HepG2 (cell line): ENCODE measurements around the gene GRM5. TPM values are rescaled to one million over a fixed set of nuclear protein-coding genes. Genes with fewer than 3 reads are reported as not detected.

Experiments used
- ATAC-seq: fragments of 200-7000 bp; cut with Tn5 transposase; 3 replicates; pipeline ENCODE4 v1.9.1; 2020; ENCODE audit warnings: mild to moderate bottlenecking, moderate library complexity
- BruUV-seq: library from RNA; stranded (reverse); fragments of 400-500 nt; replicated peaks from 2 replicates; lab custom pipeline; 2021; lab: Mats Ljungman, UMichigan
- CTCF ChIA-PET: fragments of 300-600 bp; formaldehyde crosslinking; extraction: SDS; loops from one replicate; lab custom pipeline; 2021; ENCODE audit warnings: low total read pairs, inconsistent platforms, low intra/inter-chr PET ratio; lab: Yijun Ruan, JAX
- POLR2A ChIA-PET: fragments of 350-600 bp; sonication (Branson Sonifier 250); formaldehyde crosslinking; loops from one replicate; lab custom pipeline; 2020; ENCODE audit warnings: antibody characterized with exemption, inconsistent platforms; lab: Yijun Ruan, JAX
- DNase-seq: peaks from one replicate; pipeline ENCODE4 v3.0.0-alpha.2; 2015; ENCODE audit warnings: low spot score
- FAIRE-seq: peaks from 3 replicates; lab custom pipeline; 2011; peaks lifted over from hg19 to GRCh38; lab: Jason Lieb, UNC
- H2AFZ ChIP-seq: one replicate; pipeline ENCODE4 v1.6.1; 2011; ENCODE audit warnings: low read length, inconsistent platforms
- H3K27ac ChIP-seq: fragments of 300-600 bp; 3 replicates; pipeline ENCODE4 v1.8.0; 2011; ENCODE audit warnings: mixed run types, mild to moderate bottlenecking, mixed read lengths, low read length, inconsistent platforms; ENCODE audit not compliant: insufficient read depth; ENCODE audit errors: extremely low read length
- H3K27me3 ChIP-seq, 2 experiments: fragments of 200-600 bp in 1 of 2; 2 replicates in 1 of 2; 3 replicates in 1 of 2; pipeline versions ENCODE4 v1.6.0 to v1.8.0; 2011; ENCODE audit warnings: low read length in 2 of 2, mild to moderate bottlenecking in 2 of 2, moderate library complexity in 2 of 2, inconsistent platforms in 1 of 2; ENCODE audit not compliant: insufficient read depth in 2 of 2, control insufficient read depth in 1 of 2
- H3K36me3 ChIP-seq, 2 experiments: fragments of 200-600 bp in 1 of 2; replicated peaks in 1 of 2; 2 replicates in 1 of 2; 3 replicates in 1 of 2; pipeline versions ENCODE4 v1.5.1 to v1.8.0; 2011; ENCODE audit warnings: low read length in 2 of 2, inconsistent platforms in 1 of 2; ENCODE audit not compliant: insufficient read depth in 2 of 2, control insufficient read depth in 1 of 2
- H3K4me1 ChIP-seq: 2 replicates; pipeline ENCODE4 v1.5.1; 2012; ENCODE audit warnings: low read length, inconsistent platforms; ENCODE audit not compliant: insufficient read depth
- H3K4me2 ChIP-seq: 2 replicates; pipeline ENCODE4 v1.6.0; 2011; ENCODE audit warnings: low read depth, low read length, inconsistent platforms
- H3K4me3 ChIP-seq, 3 experiments: fragments of 200-600 bp in 1 of 3; sonication (generic), shearing (Covaris generic) in 1 of 3; replicated peaks in 1 of 3; 2 replicates each; pipeline ENCODE4 v1.5.1; 2011 to 2016; ENCODE audit warnings: low read length in 3 of 3, inconsistent platforms in 2 of 3, low read depth in 2 of 3, mild to moderate bottlenecking in 2 of 3, control low read depth in 1 of 3, mixed read lengths in 1 of 3; ENCODE audit not compliant: insufficient read depth in 1 of 3
- H3K79me2 ChIP-seq: one replicate; pipeline ENCODE4 v1.6.1; 2011; ENCODE audit warnings: low read length, inconsistent platforms; ENCODE audit not compliant: insufficient read depth
- H3K9ac ChIP-seq: 2 replicates; pipeline ENCODE4 v1.6.0; 2011; ENCODE audit warnings: mild to moderate bottlenecking, low read depth, low read length, inconsistent platforms; ENCODE audit not compliant: insufficient read depth
- H3K9me3 ChIP-seq: 2 replicates; pipeline ENCODE4 v1.5.1; 2012; ENCODE audit warnings: mild to moderate bottlenecking, low read length
- H4K20me1 ChIP-seq: 2 replicates; pipeline ENCODE4 v1.6.0; 2011; ENCODE audit warnings: inconsistent platforms, mild to moderate bottlenecking, low read length, moderate library complexity; ENCODE audit not compliant: insufficient read depth
- CCAR2 ChIP-seq: fragments of 200-400 bp; formaldehyde crosslinking; optimal IDR thresholded peaks from 2 replicates; pipeline ENCODE3; 2018; ENCODE audit warnings: low read depth, mild to moderate bottlenecking, low read length, moderate library complexity
- KIAA2018 ChIP-seq: sonication (generic); formaldehyde crosslinking; IDR thresholded peaks from 2 replicates; pipeline ENCODE4 v1.5.0; 2020; ENCODE audit warnings: mild to moderate bottlenecking, missing genetic modification reagents, borderline replicate concordance
- PAX8 ChIP-seq: sonication (generic); formaldehyde crosslinking; IDR thresholded peaks from 2 replicates; pipeline ENCODE4 v1.8.0; 2022; ENCODE audit warnings: mild to moderate bottlenecking, missing genetic modification reagents, borderline replicate concordance
- POLR2A ChIP-seq, 2 experiments: IDR thresholded peaks; 2 replicates each; pipeline ENCODE4 v1.6.1; 2011; ENCODE audit warnings: low read depth in 2 of 2, low read length in 2 of 2, mild to moderate bottlenecking in 1 of 2, moderate library complexity in 1 of 2; ENCODE audit not compliant: insufficient read depth in 1 of 2
- RNF2 ChIP-seq: fragments of 450-650 bp; conservative IDR thresholded peaks from 2 replicates; pipeline ENCODE4 v1.6.1; 2016; ENCODE audit warnings: low read depth
- SNRNP70 ChIP-seq: fragments of 200-400 bp; formaldehyde crosslinking; IDR thresholded peaks from 2 replicates; pipeline ENCODE4 v1.6.1; 2017; ENCODE audit warnings: mild to moderate bottlenecking, low read depth, low read length, moderate library complexity
- TAF15 ChIP-seq: fragments of 200-400 bp; formaldehyde crosslinking; IDR thresholded peaks from one replicate; pipeline ENCODE4 v1.6.1; 2018; ENCODE audit warnings: mild to moderate bottlenecking, low read depth, low read length; ENCODE audit not compliant: poor library complexity, severe bottlenecking
- ZFP37 ChIP-seq: sonication (generic); formaldehyde crosslinking; IDR thresholded peaks from 2 replicates; pipeline ENCODE4 v1.4.0; 2020; ENCODE audit warnings: missing genetic modification reagents, borderline replicate concordance
- ZNF10 ChIP-seq: sonication (generic); formaldehyde crosslinking; IDR thresholded peaks from 2 replicates; pipeline ENCODE4 v1.4.0; 2020; ENCODE audit warnings: mild to moderate bottlenecking, low read depth, missing genetic modification reagents, borderline replicate concordance
- ZNF230 ChIP-seq: sonication (generic); formaldehyde crosslinking; IDR thresholded peaks from 2 replicates; pipeline ENCODE4 v1.4.0; 2020; ENCODE audit warnings: mild to moderate bottlenecking, missing genetic modification reagents
- ZNF577 ChIP-seq: sonication (generic); formaldehyde crosslinking; IDR thresholded peaks from 2 replicates; pipeline ENCODE4 v1.4.0; 2020; ENCODE audit warnings: mild to moderate bottlenecking, low read depth, missing genetic modification reagents, borderline replicate concordance
- ZNF674 ChIP-seq: sonication (generic); formaldehyde crosslinking; IDR thresholded peaks from 2 replicates; pipeline ENCODE4 v1.5.0; 2020; ENCODE audit warnings: low read depth, mild to moderate bottlenecking, missing genetic modification reagents
- WGBS: methylation state at CpG from one replicate; pipeline ENCODE4 v1.1.6; 2017; ENCODE audit warnings: low lambda C conversion rate; 5-methylcytosine and 5-hydroxymethylcytosine counted together
- in situ Hi-C: cut with HindIII; loops from 2 replicates; pipeline ENCODE4 v1.10.0; 2017; ENCODE audit warnings: low pct_unique_long_range_greater_than_20kb; ENCODE audit not compliant: extremely low pct_ligation_motif_present
- intact Hi-C: fragments of 100-400 bp; cut with micrococcal nuclease; formaldehyde crosslinking; loops from one replicate; pipeline ENCODE4 v1.10.0; 2022; ENCODE audit not compliant: unreplicated experiment
- polyA plus RNA-seq, 8 experiments: library from polyadenylated mRNA; depleted of rRNA in 3 of 8; stranded (reverse) in 7 of 8; unstranded in 1 of 8; fragments of >200 nt; fragmentation: Illumina TruSeq in 4 of 8; extraction: Trizol in 4 of 8; gene quantifications; 2 replicates each; pipeline versions ENCODE4 v1.2.1 to v1.2.3, GENCODE V29; 2011 to 2016; ENCODE audit warnings: low read depth in 4 of 8, missing spikeins in 1 of 8, mixed read lengths in 1 of 8; ENCODE audit not compliant: insufficient read depth in 1 of 8
- total RNA-seq, 5 experiments: library from RNA; depleted of rRNA; stranded (reverse); fragments of >200 nt; fragmentation: Illumina TruSeq; extraction: Trizol; gene quantifications; 2 replicates each; pipeline ENCODE4 v1.2.3, GENCODE V29; 2016; ENCODE audit warnings: low read depth in 1 of 5
- TF ChIP-seq, protein P1 (sequence below): sonication (generic); formaldehyde crosslinking; IDR thresholded peaks from 2 replicates; pipeline ENCODE4 v1.5.0; 2020; ENCODE audit warnings: mild to moderate bottlenecking, low read depth, missing genetic modification reagents, borderline replicate concordance
- TF ChIP-seq, protein P2 (sequence below): sonication (generic); formaldehyde crosslinking; IDR thresholded peaks from 2 replicates; pipeline ENCODE4 v1.9.0; 2021; ENCODE audit warnings: missing genetic modification reagents, borderline replicate concordance

Gene GRM5
- total and polyA plus RNA-seq, 2 of the 13 experiments (the other 11 are each of a cell fraction or from before 2014, with no cell fraction given), result not detected

- Histone ChIP-seq H3K79me2 (no peaks in the 10 kb centered on the region), H3K9ac (no peak overlapping the region), H3K27me3 (no peaks in the 10 kb centered on the region), H3K9me3 (no peaks in the 10 kb centered on the region), H3K4me3 (no peak overlapping the region), H3K4me1 (no peaks in the 10 kb centered on the region), H3K27ac (no peak overlapping the region), H3K4me2 (no peak overlapping the region), H4K20me1 (no peaks in the 10 kb centered on the region), H3K36me3 (no peaks in the 10 kb centered on the region), H2AFZ (no peak overlapping the region)
- ATAC-seq (no peak), FAIRE-seq (no peak), DNase-seq (no peak)
- ChIA-PET CTCF (no interaction called here), POLR2A (no interaction called here)
- 36% methylated on average over 7 of the region's 7 CpGs for WGBS
- intact Hi-C loops, result no loop called here
- in situ Hi-C loops, result no loop called here
- BruUV-seq, result no TSS peak
- TF ChIP-seq RNF2 (no peak), ZNF674 (CRISPR knock-in tag) (no peak), CCAR2 (no peak), ZFP37 (CRISPR knock-in tag) (no peak), KIAA2018 (CRISPR knock-in tag) (no peak), SNRNP70 (no peak), ZNF230 (CRISPR knock-in tag) (no peak), PAX8 (CRISPR knock-in tag) (no peak), ZNF10 (CRISPR knock-in tag) (no peak), POLR2A (IDR thresholded peaks at IDR 0.05; ENCODE audit: insufficient read depth in 1 of 2, low read depth in 2 of 2, low read length in 2 of 2) (no peak), ZNF577 (CRISPR knock-in tag) (no peak), TAF15 (no peak)
- TF ChIP-seq, protein P1, sequence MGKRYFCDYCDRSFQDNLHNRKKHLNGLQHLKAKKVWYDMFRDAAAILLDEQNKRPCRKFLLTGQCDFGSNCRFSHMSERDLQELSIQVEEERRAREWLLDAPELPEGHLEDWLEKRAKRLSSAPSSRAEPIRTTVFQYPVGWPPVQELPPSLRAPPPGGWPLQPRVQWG (CRISPR knock-in tag), result no peak
- TF ChIP-seq, protein P2, sequence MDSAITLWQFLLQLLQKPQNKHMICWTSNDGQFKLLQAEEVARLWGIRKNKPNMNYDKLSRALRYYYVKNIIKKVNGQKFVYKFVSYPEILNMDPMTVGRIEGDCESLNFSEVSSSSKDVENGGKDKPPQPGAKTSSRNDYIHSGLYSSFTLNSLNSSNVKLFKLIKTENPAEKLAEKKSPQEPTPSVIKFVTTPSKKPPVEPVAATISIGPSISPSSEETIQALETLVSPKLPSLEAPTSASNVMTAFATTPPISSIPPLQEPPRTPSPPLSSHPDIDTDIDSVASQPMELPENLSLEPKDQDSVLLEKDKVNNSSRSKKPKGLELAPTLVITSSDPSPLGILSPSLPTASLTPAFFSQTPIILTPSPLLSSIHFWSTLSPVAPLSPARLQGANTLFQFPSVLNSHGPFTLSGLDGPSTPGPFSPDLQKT, result no peak
Measured at GRCh38 chr11:88555018-88555828, 510.6 kb downstream of the GRM5 start.
